Astrocyte of the cerebellum (primary cell): ENCODE data around the gene STUB1.
A peak's percentile ranks its signal among the peaks of the same experiment; 100 is the strongest.

Experiments used
- DNase-seq: peaks from one replicate; pipeline ENCODE4 v3.0.0-alpha.2; 2011; ENCODE audit warnings: low read depth
- H3K4me3 ChIP-seq: 2 replicates; pipeline ENCODE4 v1.5.1; 2011; ENCODE audit warnings: mild to moderate bottlenecking, low read depth, low read length, moderate library complexity
- in situ Hi-C: cut with HindIII; loops from 2 replicates; pipeline ENCODE4 v1.10.0; 2017; ENCODE audit warnings: low sequenced_read_pairs
- TF ChIP-seq, protein P1 (sequence below): IDR thresholded peaks from 2 replicates; pipeline ENCODE4 v1.5.1; 2012; ENCODE audit warnings: low read length, low read depth, moderate library complexity, mild to moderate bottlenecking; ENCODE audit errors: missing control alignments

The STUB1 gene

DNA sequence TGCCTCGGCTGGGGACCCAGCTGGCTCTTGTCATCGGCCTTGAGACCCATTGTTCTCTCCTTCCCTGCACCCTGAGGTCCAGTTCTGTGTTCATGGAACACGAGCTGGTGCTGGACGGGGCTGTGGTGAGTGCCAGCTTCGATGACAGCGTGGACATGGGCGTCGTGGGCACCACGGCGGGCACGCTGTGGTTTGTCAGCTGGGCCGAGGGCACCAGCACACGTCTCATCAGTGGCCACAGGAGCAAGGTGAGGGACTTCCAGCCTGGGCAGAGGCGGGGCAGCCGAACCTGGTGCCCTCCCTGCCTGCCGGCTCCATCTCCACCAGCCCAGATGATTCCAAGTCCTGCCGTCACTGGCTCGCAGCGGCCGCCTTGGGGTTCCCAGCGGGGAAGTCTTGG is 17.6 kb upstream of the STUB1 start:
- TF ChIP-seq, protein P1, sequence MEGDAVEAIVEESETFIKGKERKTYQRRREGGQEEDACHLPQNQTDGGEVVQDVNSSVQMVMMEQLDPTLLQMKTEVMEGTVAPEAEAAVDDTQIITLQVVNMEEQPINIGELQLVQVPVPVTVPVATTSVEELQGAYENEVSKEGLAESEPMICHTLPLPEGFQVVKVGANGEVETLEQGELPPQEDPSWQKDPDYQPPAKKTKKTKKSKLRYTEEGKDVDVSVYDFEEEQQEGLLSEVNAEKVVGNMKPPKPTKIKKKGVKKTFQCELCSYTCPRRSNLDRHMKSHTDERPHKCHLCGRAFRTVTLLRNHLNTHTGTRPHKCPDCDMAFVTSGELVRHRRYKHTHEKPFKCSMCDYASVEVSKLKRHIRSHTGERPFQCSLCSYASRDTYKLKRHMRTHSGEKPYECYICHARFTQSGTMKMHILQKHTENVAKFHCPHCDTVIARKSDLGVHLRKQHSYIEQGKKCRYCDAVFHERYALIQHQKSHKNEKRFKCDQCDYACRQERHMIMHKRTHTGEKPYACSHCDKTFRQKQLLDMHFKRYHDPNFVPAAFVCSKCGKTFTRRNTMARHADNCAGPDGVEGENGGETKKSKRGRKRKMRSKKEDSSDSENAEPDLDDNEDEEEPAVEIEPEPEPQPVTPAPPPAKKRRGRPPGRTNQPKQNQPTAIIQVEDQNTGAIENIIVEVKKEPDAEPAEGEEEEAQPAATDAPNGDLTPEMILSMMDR = no peak
- no peak for DNase-seq
- no peak overlapping the region for H3K4me3 ChIP-seq
- in situ Hi-C loops = no loop called here

DNA sequence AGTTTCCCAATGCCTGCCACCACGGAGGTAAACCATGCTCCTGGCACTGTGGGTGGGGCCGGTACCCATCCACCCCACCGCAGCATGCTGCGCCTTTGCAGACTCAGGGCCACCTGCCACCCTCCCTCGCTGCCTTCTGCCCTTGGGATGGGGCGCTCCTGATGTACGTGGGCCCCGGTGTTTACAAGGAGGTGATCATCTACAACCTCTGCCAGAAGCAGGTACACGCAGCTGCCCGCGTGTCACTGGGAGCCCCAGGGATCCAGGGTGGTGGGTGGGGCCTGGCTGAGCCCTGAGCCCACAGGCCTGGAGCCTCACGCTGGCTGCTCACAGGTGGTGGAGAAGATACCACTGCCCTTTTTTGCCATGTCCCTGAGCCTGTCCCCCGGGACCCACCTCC is 13.6 kb upstream of the STUB1 start:
- DNase-seq = no peak
- H3K4me3 ChIP-seq = no peak overlapping the region
- in situ Hi-C loops = no loop called here
- TF ChIP-seq, protein P1 = no peak

DNA sequence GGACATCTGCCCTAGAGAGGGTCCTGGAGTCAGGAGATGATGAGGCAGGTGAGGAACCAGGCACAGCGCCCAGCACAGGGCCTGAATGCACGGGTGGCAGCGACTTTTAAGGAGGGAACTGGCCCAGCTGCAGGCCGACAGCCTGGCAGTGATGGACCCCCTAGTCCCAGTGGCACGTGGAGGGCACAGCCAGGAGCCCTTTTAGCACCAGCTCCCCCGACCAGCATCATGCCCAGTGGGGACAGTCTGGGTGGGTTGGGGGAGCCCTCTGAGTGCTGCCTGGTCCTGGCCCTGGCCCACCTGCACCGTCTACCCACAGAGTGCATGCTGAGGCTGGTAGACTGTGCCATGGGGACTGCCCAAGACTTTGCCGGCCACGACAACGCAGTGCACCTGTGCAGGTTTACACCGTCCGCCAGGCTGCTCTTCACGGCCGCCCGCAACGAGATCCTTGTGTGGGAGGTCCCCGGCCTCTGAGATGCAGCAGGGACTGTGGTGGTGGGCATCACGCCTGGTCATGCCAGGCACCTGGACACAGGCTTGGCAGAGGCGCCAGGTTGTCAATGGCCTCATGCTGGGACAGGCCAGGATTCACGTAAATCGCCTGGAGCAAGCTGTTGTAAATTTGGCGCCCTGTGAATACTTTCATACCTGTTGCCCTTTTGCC is 13.0 kb upstream of the STUB1 start:
- TF ChIP-seq, protein P1 = no peak
- no peak for DNase-seq
- H3K4me3 ChIP-seq = no peak overlapping the region
- in situ Hi-C loops = no loop called here

DNA sequence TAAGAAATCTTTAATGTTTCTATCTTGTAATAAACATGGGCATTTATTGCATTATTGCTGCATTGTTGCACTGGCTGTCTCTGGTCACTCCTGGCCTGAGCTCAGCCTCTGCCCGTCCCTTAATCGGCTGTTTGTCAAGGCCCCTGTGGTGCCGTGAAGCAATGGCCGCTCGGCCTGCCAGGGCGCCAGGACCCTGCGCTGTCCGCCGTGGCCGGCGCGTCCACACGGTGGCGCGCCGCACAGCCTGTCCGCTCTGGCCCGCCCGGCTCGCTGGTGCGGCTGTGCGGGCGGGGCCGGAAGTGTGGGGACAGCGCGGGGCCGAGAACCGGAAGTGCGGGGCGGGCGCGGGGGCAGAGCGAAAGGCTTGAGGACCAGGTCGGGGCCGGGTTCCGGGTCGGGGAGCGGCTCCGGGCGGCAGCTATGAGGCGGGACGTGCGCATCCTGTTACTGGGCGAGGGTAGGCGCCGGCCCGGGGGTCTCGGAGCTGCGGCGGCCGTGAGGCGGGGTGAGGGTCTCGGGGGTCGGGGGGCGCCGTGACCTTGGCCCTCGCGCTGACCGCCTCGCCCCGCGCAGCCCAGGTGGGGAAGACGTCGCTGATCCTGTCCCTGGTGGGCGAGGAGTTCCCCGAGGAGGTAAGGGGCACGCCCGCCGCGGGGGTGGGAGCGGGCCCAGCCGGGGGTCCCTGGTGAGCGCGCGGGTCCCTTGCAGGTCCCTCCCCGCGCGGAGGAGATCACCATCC is 12.3 kb upstream of the STUB1 start, which contains the start of gene RHOT2:
Gene RHOT2, plus strand, starts transcription at position 353 of the 739 bp plus-strand sequence. Its CDS starts 68 bp downstream, at position 421.
- TF ChIP-seq, protein P1 = peak; percentile 65
- in situ Hi-C loops = no loop called here
- peak; percentile 68 for DNase-seq
- H3K4me3 ChIP-seq = peak within 1 kb of the TSS; percentile 94

DNA sequence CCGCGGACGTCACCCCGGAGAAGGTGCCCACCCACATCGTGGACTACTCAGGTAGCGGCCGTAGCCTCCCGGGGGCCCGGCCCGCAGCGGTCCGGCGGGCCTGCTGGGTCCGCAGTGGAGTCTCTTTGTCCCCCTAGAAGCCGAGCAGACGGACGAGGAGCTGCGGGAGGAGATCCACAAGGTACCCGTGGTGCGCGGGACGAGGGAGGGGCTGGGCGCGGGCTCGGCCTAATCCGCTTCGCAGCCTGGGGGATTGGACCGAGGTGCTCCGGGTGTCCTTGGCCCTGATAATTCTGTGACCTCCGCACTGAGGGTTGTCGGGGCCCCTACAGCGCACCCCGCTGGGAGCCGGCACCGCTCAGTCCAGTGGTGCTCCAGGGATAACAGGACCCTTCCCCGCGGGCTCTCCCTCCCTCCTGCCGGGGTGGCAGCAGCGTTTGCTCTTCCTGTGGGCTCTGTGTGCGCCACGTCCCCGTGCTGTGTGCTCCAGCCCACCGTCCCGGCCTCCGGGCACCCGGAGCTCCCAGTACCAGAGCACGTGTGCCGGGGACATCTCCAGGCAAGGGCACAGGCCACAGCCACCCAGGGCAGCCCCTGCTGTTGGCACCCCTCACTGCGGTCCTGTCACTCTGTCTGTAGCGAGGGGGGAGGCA is 11.6 kb upstream of the STUB1 start:
- peak overlapping the region; percentile 94 for H3K4me3 ChIP-seq
- in situ Hi-C loops = no loop called here
- TF ChIP-seq, protein P1 = no peak
- no peak for DNase-seq

DNA sequence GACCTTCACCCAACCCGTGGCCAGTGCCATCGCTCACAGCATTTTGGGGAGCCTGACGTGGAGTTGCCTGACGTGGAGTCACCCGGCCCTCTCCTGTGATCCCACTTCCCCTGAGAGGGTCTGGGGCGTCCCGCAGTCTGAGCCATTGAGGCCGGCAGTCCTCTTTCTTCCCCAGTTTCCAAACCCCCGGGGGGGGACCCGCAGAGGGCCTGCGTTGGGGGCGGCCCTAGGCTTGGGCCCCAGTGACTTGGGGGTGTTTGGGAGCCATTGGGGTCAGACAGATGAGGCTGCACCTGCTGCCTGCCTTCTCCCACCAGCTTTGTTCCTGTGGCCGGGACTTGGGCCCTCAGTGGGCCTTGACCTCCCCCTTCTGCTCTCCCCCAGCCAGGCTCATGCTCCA is 10.5 kb upstream of the STUB1 start:
- no peak for DNase-seq
- no peak overlapping the region for H3K4me3 ChIP-seq
- in situ Hi-C loops = no loop called here
- TF ChIP-seq, protein P1 = no peak
